GM21737 (cell line): ENCODE measurements around the gene ATP13A1.
"Not testable (repeated sequence)": the region's sequence is repeated elsewhere in the genome, so short reads cannot be mapped to it uniquely, and the experiment has no call there.

Experiments
- ATAC-seq: cut with Tn5 transposase; IDR thresholded peaks from one replicate; pipeline ENCODE4 v1.9.1; 2021; ENCODE audit warnings: mild to moderate bottlenecking, moderate library complexity; ENCODE audit not compliant: unreplicated experiment

Gene ATP13A1

DNA sequence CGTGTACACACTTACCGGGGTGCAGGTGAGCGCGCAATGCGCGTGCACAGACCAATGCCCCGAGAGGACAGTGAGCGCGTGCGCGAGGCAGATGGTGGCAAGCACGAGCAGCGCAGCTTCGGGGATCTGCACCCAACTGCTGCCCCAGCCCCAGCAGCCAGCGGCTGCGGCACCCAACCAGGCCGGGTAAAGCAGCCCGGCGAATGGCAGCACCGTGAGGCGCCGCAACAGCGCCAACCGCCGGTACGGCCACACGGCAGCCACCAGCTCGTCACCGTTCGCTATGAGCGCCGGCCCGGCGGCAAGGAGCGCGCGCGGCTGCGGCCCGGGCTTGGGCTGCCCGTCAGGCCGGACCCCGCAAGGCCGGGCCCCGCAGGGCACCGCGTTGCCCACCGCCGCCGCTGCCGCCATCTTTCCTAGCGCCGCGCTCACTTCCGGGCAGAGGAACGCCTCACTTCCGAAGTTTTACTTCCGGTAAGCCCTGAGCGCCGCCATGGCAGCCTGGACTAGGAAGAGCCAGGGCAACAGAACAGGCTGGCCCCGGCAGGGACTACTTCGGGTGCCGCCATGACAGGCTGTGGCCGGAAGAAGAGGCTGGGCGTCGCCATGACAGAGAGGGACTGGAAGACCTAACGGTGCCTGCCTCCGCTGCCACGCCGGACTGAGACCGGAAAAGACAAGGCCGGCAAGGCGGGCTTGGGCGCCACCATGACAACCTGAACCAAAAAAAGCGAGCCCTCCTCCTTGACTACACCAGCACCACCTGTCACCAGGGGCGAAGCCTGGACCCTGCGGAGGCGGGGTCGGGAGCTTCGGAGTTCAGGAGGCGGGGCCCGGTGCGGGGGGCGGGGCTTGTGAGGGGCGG is at the start of gene ATP13A1:
ATP13A1 (minus strand) TSS at position 421 of the 865 bp plus-strand sequence; CDS start at position 411, 10 bp downstream.
- peak; percentile 63 for ATAC-seq

DNA sequence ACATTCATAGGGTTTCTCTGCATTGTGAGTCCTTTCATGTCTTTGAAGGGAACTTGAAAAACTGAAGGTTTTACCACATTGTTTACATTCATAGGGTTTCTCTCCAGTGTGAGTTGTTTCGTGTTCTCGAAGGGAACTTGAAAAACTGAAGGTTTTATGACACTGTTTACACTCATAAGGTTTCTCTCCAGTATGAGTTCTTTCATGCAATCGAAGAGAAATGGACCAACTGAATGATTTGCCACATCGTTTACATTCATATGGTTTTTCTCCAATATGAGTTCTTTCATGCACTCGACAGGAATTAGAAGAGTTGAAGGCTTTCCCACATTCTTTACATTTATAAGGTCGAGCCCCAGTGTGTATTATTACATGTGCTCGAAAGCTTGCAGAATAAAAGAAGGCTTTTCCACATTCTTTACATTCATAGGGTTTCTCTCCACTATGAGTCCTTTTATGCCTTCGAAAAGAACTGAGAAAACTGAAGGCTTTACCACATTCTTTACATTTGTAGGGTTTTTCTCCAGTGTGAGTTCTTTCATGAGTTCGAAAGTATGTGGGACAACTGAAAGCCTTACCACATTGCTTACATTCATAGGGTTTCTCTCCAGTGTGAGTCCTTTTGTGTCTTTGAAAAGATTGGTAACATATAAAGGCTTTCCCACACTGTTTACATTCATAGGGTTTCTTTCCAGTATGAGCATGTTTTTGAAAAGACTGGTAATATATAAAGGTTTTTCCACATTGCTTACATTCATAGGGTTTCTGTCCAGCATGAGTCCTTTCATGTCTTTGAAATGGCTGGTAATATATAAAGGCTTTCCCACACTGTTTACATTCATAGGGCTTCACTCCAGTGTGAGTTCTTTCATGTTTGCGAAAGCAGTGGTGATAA is 48.7 kb upstream of the ATP13A1 start:
- no peak for ATAC-seq

DNA sequence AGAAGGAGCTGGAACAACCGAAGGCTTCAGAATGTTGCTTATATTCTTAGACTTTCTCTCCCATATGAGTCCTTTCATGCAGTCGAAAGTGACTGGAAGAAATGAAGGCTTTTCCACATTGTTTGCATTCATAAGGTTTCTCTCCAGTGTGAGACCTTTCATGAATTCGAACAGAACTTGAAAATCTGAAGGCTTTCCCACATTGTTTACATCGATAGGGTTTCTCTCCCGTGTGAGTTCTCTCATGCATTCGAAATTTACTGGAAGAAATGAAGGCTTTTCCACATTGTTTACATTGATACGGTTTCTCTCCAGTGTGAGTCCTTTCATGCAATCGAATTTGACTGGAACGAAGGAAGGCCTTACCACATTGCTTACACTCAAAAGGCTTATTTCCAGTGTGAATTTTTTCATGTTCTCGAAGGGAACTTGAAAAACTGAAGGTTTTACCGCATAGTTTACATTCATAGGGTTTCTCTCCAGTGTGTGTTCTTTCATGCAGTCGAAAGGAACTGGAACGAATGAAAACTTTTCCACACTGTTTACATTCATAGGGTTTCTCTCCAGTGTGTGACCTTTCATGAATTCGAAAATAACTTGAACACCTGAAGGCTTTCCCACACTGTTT is 47.9 kb upstream of the ATP13A1 start:
- ATAC-seq = no peak

DNA sequence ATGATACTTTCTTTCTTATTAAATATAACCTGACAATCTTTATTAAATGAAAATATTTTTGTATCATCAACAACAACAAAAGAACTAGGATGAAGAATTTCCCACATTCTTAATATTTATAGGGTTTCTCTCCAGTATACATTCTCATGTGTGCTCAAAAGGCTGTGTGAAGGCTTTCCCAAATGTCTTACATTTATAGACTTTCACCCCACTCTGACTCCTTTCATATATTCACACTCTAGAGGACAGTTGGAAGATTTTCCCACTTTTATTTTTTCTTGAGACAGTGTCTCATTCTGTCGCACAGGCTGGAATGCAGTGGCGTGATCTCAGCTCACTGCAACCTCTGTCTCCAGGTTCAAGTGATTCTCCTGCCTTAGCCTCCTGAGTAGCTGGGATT is 47.0 kb upstream of the ATP13A1 start:
- ATAC-seq = no peak

DNA sequence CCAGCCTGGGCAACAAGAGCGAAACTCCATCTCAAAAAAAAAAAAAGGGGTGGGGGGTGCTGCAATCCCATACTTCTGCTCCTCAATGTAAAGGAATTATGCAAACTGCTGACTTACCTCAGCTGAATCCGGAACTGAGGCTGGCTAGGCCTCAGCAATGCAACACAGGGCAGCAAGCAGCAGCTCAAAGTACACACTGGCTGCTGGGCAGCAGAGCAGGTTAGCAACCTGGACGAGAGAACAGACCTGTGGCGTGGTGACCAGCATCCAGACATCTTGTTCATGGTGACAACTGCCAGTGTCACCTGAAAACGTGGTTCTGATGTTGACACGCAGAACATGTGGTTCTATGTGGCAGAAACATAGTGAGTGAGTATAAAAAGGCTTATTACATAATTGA is 41.4 kb upstream of the ATP13A1 start:
- ATAC-seq = no peak

DNA sequence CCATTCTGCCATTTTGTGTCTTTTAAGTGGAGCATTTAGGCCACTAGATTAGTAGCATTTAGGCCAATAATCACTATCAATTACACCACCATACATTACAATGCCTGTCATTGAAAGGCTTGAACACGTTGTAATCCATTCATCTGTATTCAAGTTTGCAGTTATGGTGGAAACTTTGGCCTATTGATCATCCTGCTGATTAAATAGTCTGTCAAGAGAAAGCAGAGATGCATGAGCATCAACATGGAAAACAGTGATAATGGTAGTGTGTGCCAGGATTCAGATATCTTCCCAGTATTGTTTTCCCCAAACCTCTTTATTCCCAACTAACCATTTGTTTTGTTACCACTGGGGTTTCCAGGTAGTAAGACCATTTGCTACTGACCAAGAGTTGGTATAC is 37.0 kb upstream of the ATP13A1 start:
- ATAC-seq = not testable (repeated sequence)

DNA sequence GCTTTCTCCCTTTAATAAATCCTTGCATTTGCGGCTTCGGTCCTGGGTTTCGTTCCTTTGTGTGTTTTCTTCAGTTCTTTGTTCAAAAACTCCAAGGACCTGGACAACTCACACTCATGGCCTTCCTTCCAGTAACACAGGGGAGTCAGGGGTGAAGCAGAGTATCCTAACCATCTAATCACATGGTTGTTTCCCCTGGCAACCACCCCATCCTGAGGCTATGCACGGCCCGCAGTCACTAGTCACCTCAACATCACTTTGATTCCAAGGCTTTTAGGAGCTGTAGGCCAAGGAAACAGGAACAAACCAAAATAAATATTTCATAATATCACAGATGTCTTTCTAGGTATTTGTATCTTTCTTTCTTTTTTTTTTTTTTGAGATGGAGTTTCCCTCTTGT is 34.1 kb upstream of the ATP13A1 start:
- ATAC-seq = no peak

DNA sequence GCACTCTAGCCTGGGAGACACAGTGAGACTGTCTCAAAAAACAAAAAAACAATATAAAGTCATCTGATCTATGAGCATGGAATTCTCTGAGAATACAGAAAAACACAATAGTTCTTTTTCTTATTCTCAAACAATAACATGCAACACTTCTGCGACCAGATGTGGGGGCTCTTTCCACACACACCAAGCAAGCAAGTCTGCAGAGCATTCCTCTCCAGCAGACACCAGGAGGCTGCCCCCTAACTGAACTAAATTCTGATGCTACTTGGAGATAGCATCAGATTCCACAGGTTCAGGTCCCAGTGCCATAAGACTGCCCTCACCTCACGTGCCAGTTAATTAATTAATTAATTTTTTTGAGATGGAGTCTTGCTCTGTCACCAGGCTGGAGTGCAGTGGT is 32.9 kb upstream of the ATP13A1 start:
- ATAC-seq = no peak

DNA sequence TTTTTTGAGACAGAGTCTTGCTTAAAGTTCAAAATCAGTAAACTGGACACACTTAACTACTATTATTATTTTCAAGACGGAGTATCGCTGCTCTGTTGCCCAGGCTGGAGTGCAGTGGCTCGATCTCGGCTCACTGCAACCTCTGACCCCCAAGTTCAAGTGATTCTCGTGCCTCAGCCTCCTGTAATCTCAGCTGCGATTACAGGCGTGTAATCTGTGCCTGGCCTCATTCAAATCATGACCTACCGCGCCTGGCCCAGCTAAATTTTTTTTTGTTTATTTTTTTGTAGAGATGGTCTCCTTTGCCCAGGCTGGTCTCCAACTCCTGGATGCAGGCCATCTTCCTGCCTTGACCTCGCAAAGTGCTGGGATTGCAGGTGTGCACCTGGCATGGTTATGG is 28.2 kb upstream of the ATP13A1 start:
- no peak for ATAC-seq

DNA sequence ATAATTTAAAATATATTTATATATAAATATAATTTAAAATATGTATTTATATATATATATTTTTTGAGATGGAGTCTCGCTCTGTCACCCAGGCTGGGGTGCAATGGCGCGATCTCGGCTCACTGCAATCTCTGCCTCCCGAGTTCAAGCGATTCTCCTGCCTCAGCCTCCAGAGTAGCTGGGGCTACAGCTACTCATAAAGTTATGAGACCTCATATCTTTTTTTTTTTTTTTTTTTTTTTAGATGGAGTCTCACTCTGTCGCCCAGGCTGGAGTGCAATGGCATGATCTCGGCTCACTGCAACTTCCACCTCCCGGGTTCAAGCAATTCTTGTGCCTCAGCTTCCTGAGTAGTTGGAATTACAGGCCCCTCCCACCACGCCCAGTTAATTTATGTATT is 25.5 kb upstream of the ATP13A1 start:
- not testable (repeated sequence) for ATAC-seq

DNA sequence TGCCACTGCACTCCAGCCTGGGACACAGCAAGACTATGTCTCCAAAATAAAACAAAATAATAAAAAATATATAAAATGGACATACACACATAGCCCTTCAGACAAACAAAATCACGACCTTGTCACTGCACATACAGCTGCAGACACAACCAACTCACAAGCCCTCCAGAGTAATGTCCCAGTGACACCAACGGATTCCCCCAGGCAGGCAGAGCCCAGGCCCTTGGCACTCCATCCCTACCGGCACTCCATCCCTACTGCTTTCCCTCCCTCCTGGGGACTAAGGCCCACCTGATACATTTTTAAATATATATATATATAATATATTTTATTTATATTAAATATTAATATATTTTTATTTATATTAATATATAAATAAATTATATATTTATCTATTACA is 23.6 kb upstream of the ATP13A1 start:
- no peak for ATAC-seq

DNA sequence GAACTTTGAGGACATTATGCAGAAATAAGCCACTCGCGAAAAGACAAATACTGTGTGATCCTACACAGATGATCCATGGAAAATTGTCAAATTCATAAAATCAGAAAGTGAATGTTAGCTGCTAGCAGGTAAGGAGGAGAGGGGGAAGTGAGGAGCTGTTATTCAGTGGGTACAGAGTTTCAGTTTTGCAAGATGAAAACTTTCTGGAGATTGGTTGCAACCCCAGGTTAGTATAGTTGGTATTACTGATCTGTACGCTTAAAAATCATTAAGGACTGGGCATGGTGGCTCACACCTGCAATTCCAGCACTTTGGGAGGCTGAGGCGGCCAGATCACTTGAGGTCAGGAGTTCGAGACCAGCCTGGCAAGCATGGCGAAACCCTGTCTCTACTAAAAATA is 23.1 kb upstream of the ATP13A1 start:
- no peak for ATAC-seq

DNA sequence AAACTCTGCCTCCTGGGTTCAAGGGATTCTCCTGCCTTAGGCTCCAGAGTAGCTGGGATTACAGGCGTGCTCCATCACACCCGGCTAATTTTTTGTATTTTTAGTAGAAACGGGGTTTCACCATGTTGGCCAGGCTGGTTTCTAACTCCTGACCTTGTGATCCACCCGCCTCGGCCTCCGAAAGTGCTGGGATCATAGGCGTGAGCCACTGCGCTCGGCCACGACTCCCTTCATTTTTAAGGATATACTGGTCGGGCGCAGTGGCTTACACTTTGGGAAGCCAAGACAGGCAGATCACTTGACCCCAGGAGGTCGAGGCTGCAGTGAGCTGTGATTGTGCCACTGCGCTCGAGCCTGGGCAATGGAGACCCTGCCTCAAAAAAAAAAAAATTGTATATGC is 22.6 kb upstream of the ATP13A1 start:
- not testable (repeated sequence) for ATAC-seq

DNA sequence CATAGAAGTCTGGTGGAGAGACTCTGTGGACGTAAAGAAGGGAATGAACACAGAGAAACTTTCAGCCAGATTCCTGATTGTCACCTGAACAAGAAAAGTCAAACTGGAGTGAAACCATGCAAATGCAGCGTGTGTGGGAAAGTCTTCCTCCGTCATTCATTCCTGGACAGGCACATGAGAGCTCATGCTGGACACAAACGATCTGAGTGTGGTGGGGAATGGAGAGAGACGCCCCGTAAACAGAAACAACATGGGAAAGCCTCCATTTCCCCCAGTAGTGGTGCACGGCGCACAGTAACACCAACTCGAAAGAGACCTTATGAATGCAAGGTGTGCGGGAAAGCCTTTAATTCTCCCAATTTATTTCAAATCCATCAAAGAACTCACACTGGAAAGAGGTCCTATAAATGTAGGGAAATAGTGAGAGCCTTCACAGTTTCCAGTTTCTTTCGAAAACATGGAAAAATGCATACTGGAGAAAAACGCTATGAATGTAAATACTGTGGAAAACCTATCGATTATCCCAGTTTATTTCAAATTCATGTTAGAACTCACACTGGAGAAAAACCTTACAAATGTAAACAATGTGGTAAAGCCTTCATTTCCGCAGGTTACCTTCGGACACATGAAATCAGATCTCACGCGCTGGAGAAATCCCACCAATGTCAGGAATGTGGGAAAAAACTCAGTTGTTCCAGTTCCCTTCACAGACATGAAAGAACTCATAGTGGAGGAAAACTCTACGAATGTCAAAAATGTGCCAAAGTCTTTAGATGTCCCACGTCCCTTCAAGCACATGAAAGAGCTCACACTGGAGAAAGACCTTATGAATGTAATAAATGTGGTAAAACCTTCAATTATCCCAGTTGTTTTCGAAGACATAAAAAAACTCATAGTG is 15.9 kb upstream of the ATP13A1 start:
- no peak for ATAC-seq

DNA sequence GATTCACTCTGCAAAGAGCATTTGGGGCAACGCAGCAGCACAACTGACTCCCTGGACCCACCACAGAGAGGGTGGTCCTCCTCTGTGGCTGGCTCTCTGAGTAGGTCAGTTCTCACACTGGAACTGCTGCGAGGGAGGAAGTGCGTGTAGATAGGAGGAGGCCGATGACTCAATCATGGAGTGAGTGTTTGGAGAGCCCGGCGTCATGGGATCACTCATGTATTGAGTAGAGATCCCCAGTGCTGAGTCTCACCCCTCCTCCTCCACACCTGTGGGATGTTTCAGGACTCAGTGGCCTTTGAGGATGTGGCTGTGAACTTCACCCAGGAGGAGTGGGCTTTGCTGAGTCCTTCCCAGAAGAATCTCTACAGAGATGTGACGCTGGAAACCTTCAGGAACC is 14.1 kb upstream of the ATP13A1 start:
- ATAC-seq = no peak

DNA sequence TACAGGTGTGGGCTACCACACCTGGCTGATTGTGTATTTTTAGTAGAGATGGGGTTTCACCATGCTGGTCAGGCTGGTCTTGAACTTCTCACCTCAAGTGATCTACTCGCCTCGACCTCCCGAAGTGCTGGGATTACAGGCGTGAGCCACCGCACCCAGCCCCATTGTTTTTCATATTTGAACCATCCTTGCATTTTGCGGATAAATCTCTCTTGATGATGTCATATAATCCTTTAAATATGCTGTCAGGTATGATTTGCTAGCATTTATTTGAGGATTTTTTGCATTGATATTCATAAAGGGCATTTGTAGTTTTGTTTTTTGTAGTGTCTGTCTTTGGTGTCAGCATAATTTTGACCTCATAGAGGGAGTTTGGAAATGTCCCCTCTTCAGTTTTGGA is 10.8 kb upstream of the ATP13A1 start:
- ATAC-seq = no peak

DNA sequence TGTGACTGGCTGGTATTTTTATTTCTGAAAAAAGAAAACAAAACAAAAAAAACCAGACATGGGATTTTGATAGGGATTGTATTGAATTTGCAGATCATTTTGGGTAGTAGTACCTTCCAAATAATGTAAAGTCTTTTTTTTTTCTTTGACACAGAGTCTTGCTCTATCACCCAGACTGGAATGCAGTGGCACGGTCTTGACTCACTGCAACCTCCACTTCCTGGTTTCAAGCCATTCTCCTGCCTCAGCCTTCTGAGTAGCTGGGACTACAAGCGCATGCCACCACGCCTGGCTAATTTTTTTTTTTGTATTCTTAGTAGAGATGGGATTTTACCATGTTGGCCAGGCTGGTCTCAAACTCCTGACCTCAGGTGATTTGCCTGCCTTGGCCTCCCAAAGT is 9.3 kb upstream of the ATP13A1 start:
- ATAC-seq = no peak

DNA sequence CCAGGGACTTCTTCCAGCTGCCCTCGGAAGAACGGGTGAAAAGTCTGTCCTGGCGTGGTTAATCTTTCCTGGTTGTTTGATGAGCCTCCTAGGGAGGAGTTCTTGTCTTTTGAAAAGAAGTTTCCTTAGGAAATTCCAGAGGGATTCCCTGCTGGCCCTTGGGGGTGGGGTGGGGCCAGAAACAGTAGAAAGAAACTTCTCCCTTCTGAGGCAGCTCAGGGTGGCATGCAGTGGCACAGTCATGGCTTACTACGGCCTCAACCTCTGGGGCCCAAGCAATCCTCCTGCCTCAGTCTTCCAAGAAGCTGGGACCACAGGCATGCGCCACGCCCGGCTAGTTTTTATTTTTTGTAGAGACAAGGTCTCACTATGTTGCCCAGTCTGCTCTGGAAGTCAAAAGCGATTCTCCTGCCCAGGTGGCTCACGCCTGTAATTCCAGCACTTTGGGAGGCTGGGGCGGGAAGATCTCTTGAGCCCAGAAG is 6.6 kb upstream of the ATP13A1 start:
- no peak for ATAC-seq

DNA sequence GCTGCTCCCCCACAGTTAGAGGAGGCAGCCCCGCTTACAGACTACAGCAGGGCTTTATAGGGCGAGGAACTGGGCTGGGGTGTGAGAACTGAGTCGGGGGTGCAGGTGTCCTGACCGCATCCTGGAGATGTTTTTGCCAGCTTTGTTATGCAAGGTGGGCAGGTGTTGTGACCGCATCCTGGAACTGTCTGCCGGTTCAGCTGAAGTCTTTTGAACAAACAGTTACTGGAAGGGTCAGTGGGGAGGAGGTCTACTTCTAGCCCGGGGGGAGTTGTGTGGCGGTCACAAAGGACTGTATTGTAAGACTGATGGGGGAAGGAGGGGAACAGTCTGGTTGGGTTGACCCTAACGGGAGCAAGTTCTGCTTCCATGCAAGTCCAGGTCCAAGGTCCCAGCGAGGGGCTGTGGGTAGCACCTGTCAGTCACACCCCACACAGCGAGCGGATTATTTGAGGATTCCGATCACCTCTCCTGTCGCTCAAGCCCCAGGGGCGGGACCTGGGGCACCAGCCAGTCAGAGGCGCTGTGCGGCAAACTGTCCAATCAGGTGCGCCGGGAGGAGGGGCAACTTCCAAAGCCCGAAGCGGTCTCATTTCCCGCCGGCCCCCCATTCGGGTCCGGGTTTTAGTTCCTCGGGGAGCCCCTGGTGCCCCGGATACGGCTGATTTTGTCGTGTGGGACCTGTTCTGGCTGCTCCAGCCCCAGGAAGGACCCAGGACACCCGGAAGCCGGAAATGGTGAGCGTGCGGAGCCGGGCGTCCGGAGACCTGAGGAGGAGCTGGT is 4.9 kb upstream of the ATP13A1 start, which contains the start of gene ZNF101:
ZNF101 (plus strand) TSS at position 610 of the 783 bp plus-strand sequence; CDS start at position 735, 125 bp downstream.
- ATAC-seq = peak; percentile 63
